Common myeloid progenitor, CD34-positive (primary cell): ENCODE data around the gene ATP2A1.

Source experiments
- CTCF ChIA-PET: fragments of 350-600 bp; sonication (Branson Sonifier 250); formaldehyde crosslinking; loops from one replicate; lab custom pipeline; 2021; ENCODE audit warnings: antibody characterized with exemption; lab: Charles Lee
- POLR2A ChIA-PET: fragments of 350-600 bp; sonication (Branson Sonifier 250); formaldehyde crosslinking; loops from one replicate; lab custom pipeline; 2021; ENCODE audit warnings: antibody characterized with exemption; lab: Charles Lee
- DNase-seq, 3 donors: peaks; one replicate each; pipeline versions ENCODE4 v3.0.0 to v3.0.0-alpha.2; 2013
- H3K27ac ChIP-seq, 2 experiments: 1 replicate in 1 of 2; 2 replicates in 1 of 2; pipeline ENCODE4 v1.7.0; 2013; ENCODE audit warnings: inconsistent platforms in 2 of 2, low read length in 2 of 2, mild to moderate bottlenecking in 2 of 2, low read depth in 1 of 2, moderate library complexity in 1 of 2; ENCODE audit not compliant: severe bottlenecking in 2 of 2, insufficient read depth in 1 of 2, poor library complexity in 1 of 2
- H3K27me3 ChIP-seq, 5 experiments: replicated peaks in 2 of 5; 1 replicate in 3 of 5; 2 replicates in 2 of 5; pipeline versions ENCODE4 v1.6.1 to v1.7.0; 2013; ENCODE audit warnings: low read length in 4 of 5, mild to moderate bottlenecking in 2 of 5, moderate library complexity in 2 of 5, inconsistent platforms in 1 of 5; ENCODE audit not compliant: insufficient read depth in 5 of 5, control insufficient read depth in 4 of 5
- H3K36me3 ChIP-seq, 4 experiments: 1 replicate in 2 of 4; 2 replicates in 2 of 4; pipeline versions ENCODE4 v1.6.1 to v1.7.0; 2013; ENCODE audit warnings: low read length in 3 of 4, control low read depth in 1 of 4, mild to moderate bottlenecking in 1 of 4; ENCODE audit not compliant: control insufficient read depth in 4 of 4, insufficient read depth in 4 of 4
- H3K4me1 ChIP-seq, 4 experiments: 1 replicate in 3 of 4; 2 replicates in 1 of 4; pipeline versions ENCODE4 v1.6.1 to v1.7.1; 2013; ENCODE audit warnings: low read length in 3 of 4, mild to moderate bottlenecking in 3 of 4, control low read depth in 1 of 4, inconsistent platforms in 1 of 4, moderate library complexity in 1 of 4; ENCODE audit not compliant: control insufficient read depth in 4 of 4, insufficient read depth in 4 of 4; ENCODE audit errors: control extremely low read depth in 1 of 4
- H3K4me3 ChIP-seq, 7 experiments: 1 replicate in 4 of 7; 2 replicates in 3 of 7; pipeline versions ENCODE4 v1.5.1 to v1.7.0; 2013; ENCODE audit warnings: mild to moderate bottlenecking in 7 of 7, low read length in 6 of 7, moderate library complexity in 6 of 7, inconsistent platforms in 2 of 7, low read depth in 2 of 7, control low read depth in 1 of 7; ENCODE audit not compliant: insufficient read depth in 4 of 7, control insufficient read depth in 1 of 7; ENCODE audit errors: extremely low read depth in 1 of 7
- H3K9me3 ChIP-seq, 5 experiments: 1 replicate in 4 of 5; 2 replicates in 1 of 5; pipeline versions ENCODE4 v1.6.1 to v1.7.1; 2013; ENCODE audit warnings: low read length in 4 of 5, mild to moderate bottlenecking in 2 of 5, inconsistent platforms in 1 of 5, low read depth in 1 of 5, moderate library complexity in 1 of 5; ENCODE audit not compliant: control insufficient read depth in 4 of 5, insufficient read depth in 2 of 5; ENCODE audit errors: control extremely low read depth in 1 of 5
- WGBS: methylation state at CpG from one replicate; pipeline ENCODE4 v1.1.5; 2013; ENCODE audit not compliant: insufficient coverage; 5-methylcytosine and 5-hydroxymethylcytosine counted together

ATP2A1 gene

GRCh38 chr16:28843766-28844165 is 34.5 kb upstream of the ATP2A1 start:
- ChIA-PET POLR2A (interaction anchor here (1.2 kb wide), 2 partner anchors 17 to 19 kb away, joined by 3 to 4 read pairs; no protein-coding TSS in a partner anchor), CTCF (interaction anchor here (1.7 to 3.4 kb wide), 3 partner anchors 12 to 101 kb away, joined by 4 to 11 read pairs (median 8); no protein-coding TSS in a partner anchor)
- no peak for DNase-seq
- H3K27me3 ChIP-seq = no peaks in the 10 kb centered on the region
- no peaks in the 10 kb centered on the region for H3K9me3 ChIP-seq
- no peak overlapping the region for H3K4me3 ChIP-seq
- 96% methylated on average over 11 of the region's 12 CpGs for WGBS
- H3K4me1 ChIP-seq = peaks cover 4 to 25% (median 25%) of the 10 kb centered on the region in 4 experiments
- peaks cover 17 to 41% (median 26%) of the 10 kb centered on the region in 4 experiments for H3K36me3 ChIP-seq
- H3K27ac ChIP-seq = no peak overlapping the region

GRCh38 chr16:28844226-28844885 is 33.9 kb upstream of the ATP2A1 start:
- WGBS = 96% methylated on average over 18 of the region's 19 CpGs
- CTCF ChIA-PET = interaction anchor here (1.2 to 3.4 kb wide), 5 partner anchors 12 to 101 kb away, joined by 4 to 11 read pairs (median 4); partner anchors contain the start of gene SH2B1
- POLR2A ChIA-PET = interaction anchor here (1.2 kb wide), 2 partner anchors 18 to 19 kb away, joined by 3 to 4 read pairs; no protein-coding TSS in a partner anchor
- H3K27me3 ChIP-seq = no peaks in the 10 kb centered on the region
- no peak for DNase-seq
- peak overlapping the region in 1 of 2 experiments; percentile 90 for H3K27ac ChIP-seq
- H3K36me3 ChIP-seq = peaks cover 17 to 36% (median 25%) of the 10 kb centered on the region in 4 experiments
- H3K4me3 ChIP-seq = no peak overlapping the region
- H3K9me3 ChIP-seq = no peaks in the 10 kb centered on the region
- peaks cover 4 to 25% (median 25%) of the 10 kb centered on the region in 4 experiments for H3K4me1 ChIP-seq

GRCh38 chr16:28845293-28845692 is 33.0 kb upstream of the ATP2A1 start:
- DNase-seq = peak in 2 of 3 donors; percentile 46 to 48
- H3K4me3 ChIP-seq = peak overlapping the region; percentile 85 to 97 (median 93)
- WGBS = 63% methylated on average over 9 of the region's 10 CpGs

GRCh38 chr16:28845761-28846079 is 32.6 kb upstream of the ATP2A1 start:
- POLR2A ChIA-PET = interaction anchor here (0.8 to 2.6 kb wide), 7 partner anchors 9 to 80 kb away, joined by 3 to 20 read pairs (median 3); partner anchors contain the start of genes ATXN2L, RABEP2 and SH2B1
- peaks cover 4 to 25% (median 22%) of the 10 kb centered on the region in 4 experiments for H3K4me1 ChIP-seq
- peaks cover 17 to 36% (median 25%) of the 10 kb centered on the region in 4 experiments for H3K36me3 ChIP-seq
- H3K27ac ChIP-seq = peak overlapping the region; percentile 79 to 90
- DNase-seq = peak in 2 of 3 donors; percentile 40 to 67
- CTCF ChIA-PET = interaction anchor here (0.8 to 3.4 kb wide), 7 partner anchors 8 to 24 kb away, joined by 3 to 15 read pairs (median 10); partner anchors contain the start of gene SH2B1
- no peaks in the 10 kb centered on the region for H3K27me3 ChIP-seq
- H3K9me3 ChIP-seq = no peaks in the 10 kb centered on the region
- H3K4me3 ChIP-seq = peak overlapping the region; percentile 85 to 97 (median 93)
- under 1% methylated on average over 16 of the region's 16 CpGs for WGBS

More at GRCh38 chr16:28845293-28845692, 33.0 kb upstream of the ATP2A1 start:
- Histone ChIP-seq H3K27ac (peak overlapping the region in 1 of 2 experiments; percentile 90), H3K36me3 (peaks cover 17 to 36% (median 25%) of the 10 kb centered on the region in 4 experiments), H3K9me3 (no peaks in the 10 kb centered on the region), H3K27me3 (no peaks in the 10 kb centered on the region), H3K4me1 (peaks cover 4 to 25% (median 22%) of the 10 kb centered on the region in 4 experiments)
- POLR2A ChIA-PET = interaction anchor here (0.8 to 2.6 kb wide), 5 partner anchors 9 to 22 kb away, joined by 3 to 20 read pairs (median 4); partner anchors contain the start of genes ATXN2L and SH2B1
- CTCF ChIA-PET = interaction anchor here (0.7 to 3.4 kb wide), 6 partner anchors 7 to 33 kb away, joined by 3 to 11 read pairs (median 4); partner anchors contain the start of gene SH2B1

- Histone ChIP-seq H3K9me3 (no peaks in the 10 kb centered on the region), H3K27ac (peak within 1 kb of the TSS; percentile 79 to 90), H3K27me3 (no peaks in the 10 kb centered on the region), H3K4me1 (peaks cover 4 to 25% (median 22%) of the 10 kb centered on the region in 4 experiments), H3K4me3 (peak within 1 kb of the TSS; percentile 85 to 97 (median 93)), H3K36me3 (peaks cover 14 to 36% (median 24%) of the 10 kb centered on the region in 4 experiments)
- ChIA-PET CTCF (interaction anchor here (0.8 to 4.0 kb wide), 8 partner anchors 8 to 98 kb away, joined by 3 to 16 read pairs (median 10); partner anchors contain the start of gene SH2B1), POLR2A (interaction anchor here (0.8 to 2.6 kb wide), 7 partner anchors 10 to 79 kb away, joined by 3 to 20 read pairs (median 3); partner anchors contain the start of genes ATXN2L, RABEP2 and SH2B1)
- DNase-seq = peak; percentile 99
- WGBS = under 1% methylated on average over 60 of the region's 73 CpGs
These were observed 32.0 kb upstream of the ATP2A1 start, which contains the start of gene TUFM for GRCh38 chr16:28846080-28846932. Gene TUFM, minus strand, starts transcription at chr16:28846348. Its CDS starts 79 bp downstream, at chr16:28846269.

GRCh38 chr16:28846933-28847273 is 31.4 kb upstream of the ATP2A1 start:
- Histone ChIP-seq H3K36me3 (peaks cover 14 to 34% (median 23%) of the 10 kb centered on the region in 4 experiments), H3K4me1 (peaks cover 4 to 25% (median 22%) of the 10 kb centered on the region in 4 experiments), H3K4me3 (peak overlapping the region; percentile 85 to 97 (median 93)), H3K9me3 (no peaks in the 10 kb centered on the region), H3K27me3 (no peaks in the 10 kb centered on the region), H3K27ac (peak overlapping the region; percentile 65 to 90)
- CTCF ChIA-PET = interaction anchor here (1.0 to 4.0 kb wide), 7 partner anchors 8 to 98 kb away, joined by 3 to 16 read pairs (median 11); partner anchors contain the start of gene SH2B1
- no peak for DNase-seq
- 45% methylated on average over 4 of the region's 5 CpGs for WGBS
- POLR2A ChIA-PET = interaction anchor here (1.3 to 2.6 kb wide), 3 partner anchors 16 to 25 kb away, joined by 3 to 20 read pairs (median 5); partner anchors contain the start of gene SH2B1
